Panc1 (cell line): ENCODE data around the gene APBB1IP. TPM values are rescaled to one million over a fixed set of nuclear protein-coding genes. Genes with fewer than 3 reads are reported as not detected.
"Not testable (repeated sequence)": the region's sequence is repeated elsewhere in the genome, so short reads cannot be mapped to it uniquely, and the experiment has no call there.

Experiments used
- ATAC-seq: fragments of 200-7000 bp; cut with Tn5 transposase; 2 replicates; pipeline ENCODE4 v1.9.1; 2020; ENCODE audit warnings: mild to moderate bottlenecking, moderate library complexity
- BruUV-seq: library from RNA; stranded (reverse); fragments of 400-500 nt; replicated peaks from 2 replicates; lab custom pipeline; 2021; lab: Mats Ljungman, UMichigan
- CTCF ChIA-PET: fragments of 300-600 bp; sonication (Branson Sonifier 250); formaldehyde crosslinking; loops from one replicate; lab custom pipeline; 2022; ENCODE audit warnings: antibody characterized with exemption; lab: Charles Lee
- POLR2A ChIA-PET: fragments of 300-600 bp; sonication (Branson Sonifier 250); formaldehyde crosslinking; loops from one replicate; lab custom pipeline; 2022; ENCODE audit warnings: antibody characterized with exemption; lab: Charles Lee
- DNase-seq: peaks from one replicate; pipeline ENCODE4 v3.0.0-alpha.2; 2010; ENCODE audit warnings: low read depth, low spot score
- H3K27ac ChIP-seq: 2 replicates; pipeline ENCODE4 v1.5.1; 2011; ENCODE audit warnings: mild to moderate bottlenecking, low read length, inconsistent platforms
- H3K27me3 ChIP-seq: fragments of 200-500 bp; sonication (Bioruptor generic); 2 replicates; pipeline ENCODE4 v1.6.0; 2014; ENCODE audit warnings: low read length, inconsistent platforms; ENCODE audit not compliant: control insufficient read depth, insufficient read depth
- H3K36me3 ChIP-seq: fragments of 200-500 bp; sonication (Bioruptor generic); 2 replicates; pipeline ENCODE4 v1.5.1; 2014; ENCODE audit warnings: inconsistent platforms, mild to moderate bottlenecking, low read length, moderate library complexity; ENCODE audit not compliant: control insufficient read depth, insufficient read depth
- H3K4me1 ChIP-seq: 2 replicates; pipeline ENCODE4 v1.5.1; 2011; ENCODE audit warnings: inconsistent platforms, mild to moderate bottlenecking, low read length, moderate library complexity; ENCODE audit not compliant: control insufficient read depth, insufficient read depth
- H3K4me3 ChIP-seq, 2 experiments: 2 replicates each; pipeline ENCODE4 v1.5.1; 2011 to 2012; ENCODE audit warnings: low read depth in 2 of 2, low read length in 2 of 2, mild to moderate bottlenecking in 2 of 2, inconsistent platforms in 1 of 2, moderate library complexity in 1 of 2
- H3K9me3 ChIP-seq: fragments of 200-500 bp; sonication (Bioruptor generic); 2 replicates; pipeline ENCODE4 v1.5.1; 2014; ENCODE audit warnings: low read depth, mild to moderate bottlenecking, inconsistent platforms, low read length, moderate library complexity; ENCODE audit not compliant: control insufficient read depth, insufficient read depth
- CTCF ChIP-seq: fragments of 450-650 bp; IDR thresholded peaks from 2 replicates; pipeline ENCODE4 v1.5.1; 2017; ENCODE audit warnings: mild to moderate bottlenecking
- POLR2AphosphoS5 ChIP-seq: IDR thresholded peaks from 2 replicates; pipeline ENCODE4 v1.6.1; 2012; ENCODE audit warnings: mild to moderate bottlenecking, low read depth, low read length, moderate library complexity
- REST ChIP-seq, 2 experiments: IDR thresholded peaks; 2 replicates each; pipeline ENCODE4 v1.6.1; 2011 to 2012; ENCODE audit warnings: low read depth in 2 of 2, control low read depth in 1 of 2, low read length in 1 of 2, mild to moderate bottlenecking in 1 of 2, moderate library complexity in 1 of 2; ENCODE audit not compliant: insufficient read depth in 1 of 2
- SIN3A ChIP-seq: IDR thresholded peaks from 2 replicates; pipeline ENCODE4 v1.6.1; 2012; ENCODE audit warnings: low read depth, mild to moderate bottlenecking, low read length, moderate library complexity, borderline replicate concordance; ENCODE audit not compliant: insufficient read depth
- TCF7L2 ChIP-seq: IDR thresholded peaks from 2 replicates; pipeline ENCODE4 v1.6.1; 2011; ENCODE audit warnings: mild to moderate bottlenecking, low read depth, low read length, inconsistent platforms
- in situ Hi-C: cut with HindIII; loops from 2 replicates; pipeline ENCODE4 v1.10.0; 2016; ENCODE audit warnings: low sequenced_read_pairs, low pct_unique_long_range_greater_than_20kb
- intact Hi-C: fragments of 100-400 bp; cut with micrococcal nuclease; formaldehyde crosslinking; loops from one replicate; pipeline ENCODE4 v1.10.0; 2022; ENCODE audit not compliant: unreplicated experiment
- total RNA-seq: library from RNA; stranded (reverse); gene quantifications from one replicate; pipeline ENCODE4 v1.2.1, GENCODE V29; 2021; ENCODE audit not compliant: unreplicated experiment

The APBB1IP gene
- total RNA-seq, 1 experiment from 2014 or later = 0.21 TPM

GRCh38 chr10:26586211-26586610 is 148.1 kb downstream of the APBB1IP start:
- TF ChIP-seq POLR2AphosphoS5 (no peak), CTCF (no peak), TCF7L2 (no peak), SIN3A (no peak), REST (IDR thresholded peaks at IDR 0.05; ENCODE audit: insufficient read depth in 1 of 2, low read depth in 2 of 2, low read length in 1 of 2) (no peak)
- BruUV-seq = no TSS peak
- Histone ChIP-seq H3K27ac (no peak overlapping the region), H3K4me3 (no peak overlapping the region), H3K36me3 (no peaks in the 10 kb centered on the region), H3K27me3 (no peaks in the 10 kb centered on the region), H3K4me1 (no peaks in the 10 kb centered on the region), H3K9me3 (no peaks in the 10 kb centered on the region)
- POLR2A ChIA-PET = no interaction called here
- intact Hi-C loops = no loop called here
- in situ Hi-C loops = no loop called here
- DNase-seq = no peak
- CTCF ChIA-PET = no interaction called here
- ATAC-seq = no peak

- H3K9me3 ChIP-seq = no peaks in the 10 kb centered on the region
- H3K36me3 ChIP-seq = no peaks in the 10 kb centered on the region
- H3K27me3 ChIP-seq = no peaks in the 10 kb centered on the region; the same call in 1 of the 2 replicates
- TF ChIP-seq CTCF (no peak), POLR2AphosphoS5 (no peak), TCF7L2 (no peak), SIN3A (no peak)
- no peak overlapping the region for H3K27ac ChIP-seq
- in situ Hi-C loops = no loop called here
- no peak for DNase-seq
- intact Hi-C loops = no loop called here
- H3K4me3 ChIP-seq = no peak overlapping the region
- H3K4me1 ChIP-seq = no peaks in the 10 kb centered on the region
- no TSS peak for BruUV-seq
- ChIA-PET CTCF (no interaction called here), POLR2A (no interaction called here)
- ATAC-seq = no peak
Measured at GRCh38 chr10:26588611-26589010, 150.5 kb downstream of the APBB1IP start.

DNA sequence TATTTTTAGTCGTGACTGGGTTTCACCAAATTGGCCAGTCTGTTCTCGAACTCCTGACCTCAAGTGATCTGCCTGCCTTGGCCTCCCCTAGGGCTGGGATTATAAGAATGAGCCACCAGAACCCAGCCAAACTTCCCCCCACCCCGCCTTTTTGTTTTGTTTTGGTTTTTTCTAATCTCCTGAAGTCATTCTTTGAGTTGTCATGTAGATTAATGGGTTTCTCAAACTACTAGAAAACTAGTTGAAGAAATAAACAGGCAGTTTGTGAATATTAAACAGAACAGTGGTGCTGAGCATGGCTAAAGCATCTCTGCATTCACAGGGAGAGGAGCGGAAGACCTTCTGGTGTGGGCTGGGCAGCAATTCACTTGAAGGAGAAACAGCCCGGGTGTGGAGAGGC is 151.7 kb downstream of the APBB1IP start:
- ATAC-seq, H3K9me3 ChIP-seq, H3K4me1 ChIP-seq, BruUV-seq, H3K27ac ChIP-seq, intact Hi-C loops, H3K36me3 ChIP-seq, DNase-seq, POLR2A ChIA-PET, CTCF ChIA-PET, in situ Hi-C loops, H3K4me3 ChIP-seq, H3K27me3 ChIP-seq: not testable (repeated sequence)
